HCT116 (cell line): ENCODE measurements around the gene GABRP. TPM values are rescaled to one million over a fixed set of nuclear protein-coding genes. Genes with fewer than 3 reads are reported as not detected.

Experiments
- ATAC-seq: fragments of 200-7000 bp; cut with Tn5 transposase; 2 replicates; pipeline ENCODE4 v1.9.1; 2020; ENCODE audit warnings: mild to moderate bottlenecking, moderate library complexity
- BruUV-seq: library from RNA; stranded (reverse); fragments of 400-500 nt; replicated peaks from 2 replicates; lab custom pipeline; 2021; lab: Mats Ljungman, UMichigan
- CTCF ChIA-PET: fragments of 300-600 bp; sonication (Branson Sonifier 250); formaldehyde crosslinking; loops from one replicate; lab custom pipeline; 2021; ENCODE audit warnings: antibody characterized with exemption; lab: Charles Lee
- POLR2A ChIA-PET: fragments of 300-600, 350-600 bp; sonication (Branson Sonifier 250); formaldehyde crosslinking; loops from one replicate; lab custom pipeline; 2021; ENCODE audit warnings: antibody characterized with exemption; lab: Charles Lee
- RAD21 ChIA-PET, 2 experiments: fragments of 300-600 bp; sonication (Branson Sonifier 250); formaldehyde crosslinking; loops; one replicate each; lab custom pipeline; 2023; ENCODE audit warnings: low total read pairs in 2 of 2; ENCODE audit not compliant: uncharacterized antibody in 2 of 2, unreplicated experiment in 2 of 2, low non-redundant PET in 1 of 2; lab: Charles Lee
- DNase-seq: peaks from one replicate; pipeline ENCODE4 v3.0.0-alpha.2; 2010; ENCODE audit warnings: low read depth, low spot score
- H2AFZ ChIP-seq: fragments of 200-600 bp; shearing (Covaris generic), sonication (generic); 2 replicates; pipeline ENCODE4 v1.6.1; 2017; ENCODE audit warnings: low read depth, mixed run types, mixed read lengths, antibody characterized with exemption, low read length; ENCODE audit not compliant: poor library complexity, severe bottlenecking
- H3K27ac ChIP-seq: 2 replicates; pipeline ENCODE4 v1.5.1; 2012; ENCODE audit warnings: low read depth, low read length
- H3K27me3 ChIP-seq: fragments of 200-600 bp; sonication (generic); 2 replicates; pipeline ENCODE4 v1.6.1; 2016; ENCODE audit warnings: mixed run types, low read length, mixed read lengths; ENCODE audit not compliant: insufficient read depth
- H3K36me3 ChIP-seq, 2 experiments: fragments of 200-500 bp in 1 of 2; fragments of 200-600 bp in 1 of 2; sonication (Bioruptor generic) in 1 of 2; sonication (generic) in 1 of 2; 2 replicates each; pipeline versions ENCODE4 v1.5.1 to v1.6.1; 2014 to 2016; ENCODE audit warnings: low read length in 2 of 2, inconsistent platforms in 1 of 2, mixed read lengths in 1 of 2, mixed run types in 1 of 2; ENCODE audit not compliant: insufficient read depth in 2 of 2, control insufficient read depth in 1 of 2
- H3K4me1 ChIP-seq, 2 experiments: fragments of 200-600 bp in 1 of 2; sonication (generic) in 1 of 2; 2 replicates each; pipeline versions ENCODE4 v1.5.1 to v1.6.1; 2012 to 2017; ENCODE audit warnings: low read length in 2 of 2, inconsistent platforms in 1 of 2, mild to moderate bottlenecking in 1 of 2, mixed read lengths in 1 of 2, mixed run types in 1 of 2, moderate library complexity in 1 of 2; ENCODE audit not compliant: insufficient read depth in 2 of 2, control insufficient read depth in 1 of 2
- H3K4me2 ChIP-seq: fragments of 200-600 bp; sonication (generic); 2 replicates; pipeline ENCODE4 v1.6.1; 2017; ENCODE audit warnings: mixed run types, low read length, mixed read lengths
- H3K4me3 ChIP-seq, 2 experiments: fragments of 200-600 bp in 1 of 2; sonication (generic) in 1 of 2; replicated peaks in 1 of 2; 2 replicates each; pipeline ENCODE4 v1.5.1; 2011 to 2016; ENCODE audit warnings: low read length in 2 of 2, control low read depth in 1 of 2, low read depth in 1 of 2, mild to moderate bottlenecking in 1 of 2, mixed read lengths in 1 of 2, mixed run types in 1 of 2
- H3K79me2 ChIP-seq: fragments of 200-600 bp; sonication (generic); 2 replicates; pipeline ENCODE4 v1.6.1; 2017; ENCODE audit warnings: mild to moderate bottlenecking, mixed run types, low read length, moderate library complexity, mixed read lengths; ENCODE audit not compliant: insufficient read depth
- H3K9ac ChIP-seq: fragments of 200-600 bp; sonication (generic); 2 replicates; pipeline ENCODE4 v1.6.1; 2016; ENCODE audit warnings: low read length, mixed read lengths
- H3K9me2 ChIP-seq: fragments of 200-600 bp; sonication (generic), shearing (Covaris generic); 2 replicates; pipeline ENCODE4 v1.6.1; 2017; ENCODE audit warnings: mixed run types, mild to moderate bottlenecking, moderate library complexity; ENCODE audit not compliant: insufficient read depth
- H3K9me3 ChIP-seq, 2 experiments: fragments of 200-500 bp in 1 of 2; fragments of 200-600 bp in 1 of 2; sonication (Bioruptor generic) in 1 of 2; sonication (generic) in 1 of 2; 2 replicates each; pipeline ENCODE4 v1.6.1; 2014 to 2017; ENCODE audit warnings: low read length in 2 of 2, mixed read lengths in 2 of 2, inconsistent platforms in 1 of 2, low read depth in 1 of 2, mild to moderate bottlenecking in 1 of 2, mixed run types in 1 of 2, moderate library complexity in 1 of 2; ENCODE audit not compliant: control insufficient read depth in 1 of 2, insufficient read depth in 1 of 2
- H4K20me1 ChIP-seq: fragments of 200-600 bp; sonication (generic), shearing (Covaris generic); 2 replicates; pipeline ENCODE4 v1.6.1; 2017; ENCODE audit warnings: mixed run types, mild to moderate bottlenecking, moderate library complexity; ENCODE audit not compliant: insufficient read depth
- ATF3 ChIP-seq: IDR thresholded peaks from 2 replicates; pipeline ENCODE4 v1.6.1; 2012
- CTCF ChIP-seq, 3 experiments: fragments of 200-600 bp in 1 of 3; sonication (generic) in 1 of 3; IDR thresholded peaks in 2 of 3; conservative IDR thresholded peaks in 1 of 3; 2 replicates each; pipeline ENCODE4 v1.5.1; 2012 to 2017; ENCODE audit warnings: low read depth in 2 of 3, low read length in 2 of 3, antibody characterized with exemption in 1 of 3, borderline replicate concordance in 1 of 3, control low read depth in 1 of 3, mild to moderate bottlenecking in 1 of 3, mixed read lengths in 1 of 3, mixed run types in 1 of 3, moderate library complexity in 1 of 3; ENCODE audit not compliant: insufficient read depth in 1 of 3
- ELF1 ChIP-seq: IDR thresholded peaks from 2 replicates; pipeline ENCODE4 v1.6.1; 2012; ENCODE audit warnings: low read depth, borderline replicate concordance
- EZH2phosphoT487 ChIP-seq: fragments of 200-600 bp; IDR thresholded peaks from 2 replicates; pipeline ENCODE4 v1.6.1; 2018; ENCODE audit warnings: antibody characterized with exemption, borderline replicate concordance
- POLR2A ChIP-seq: IDR thresholded peaks from 2 replicates; pipeline ENCODE4 v1.7.0; 2011; ENCODE audit warnings: borderline replicate concordance; ENCODE audit not compliant: insufficient read depth, insufficient read length; ENCODE audit errors: extremely low read depth
- POLR2AphosphoS5 ChIP-seq: IDR thresholded peaks from 2 replicates; pipeline ENCODE4 v1.6.1; 2011; ENCODE audit warnings: mild to moderate bottlenecking, low read depth, low read length, moderate library complexity
- REST ChIP-seq: IDR thresholded peaks from 2 replicates; pipeline ENCODE4 v1.6.1; 2012; ENCODE audit warnings: low read depth
- SIN3A ChIP-seq: IDR thresholded peaks from 2 replicates; pipeline ENCODE4 v1.6.1; 2012; ENCODE audit warnings: low read depth
- SP1 ChIP-seq: IDR thresholded peaks from 2 replicates; pipeline ENCODE4 v1.6.1; 2012; ENCODE audit warnings: low read depth
- SRF ChIP-seq: IDR thresholded peaks from 2 replicates; pipeline ENCODE4 v1.6.1; 2012; ENCODE audit warnings: low read depth
- ZFX ChIP-seq: fragments of 450-650 bp; IDR thresholded peaks from 2 replicates; pipeline ENCODE4 v1.6.1; 2017
- intact Hi-C: fragments of 100-400 bp; cut with micrococcal nuclease; formaldehyde crosslinking; loops from 2 replicates; pipeline ENCODE4 v1.10.0; 2022
- total RNA-seq: library from RNA; stranded (reverse); gene quantifications from one replicate; pipeline ENCODE4 v1.2.1, GENCODE V29; 2021; ENCODE audit not compliant: unreplicated experiment

GABRP gene
- total RNA-seq, 1 experiment from 2014 or later: not detected

- Histone ChIP-seq H3K4me3 (no peak overlapping the region), H3K9me2 (no peaks in the 10 kb centered on the region), H3K79me2 (no peaks in the 10 kb centered on the region), H3K27me3 (no peaks in the 10 kb centered on the region), H3K9me3 (no peaks in the 10 kb centered on the region), H3K9ac (no peak overlapping the region), H2AFZ (no peak overlapping the region), H3K27ac (no peak overlapping the region), H3K36me3 (no peaks in the 10 kb centered on the region), H3K4me2 (no peak overlapping the region), H3K4me1 (no peaks in the 10 kb centered on the region), H4K20me1 (no peaks in the 10 kb centered on the region)
- ChIA-PET POLR2A (no interaction called here), CTCF (no interaction called here), RAD21 (no interaction called here)
- DNase-seq: no peak
- no TSS peak for BruUV-seq
- intact Hi-C loops: no loop called here
- no peak for TF ChIP-seq SIN3A
- TF ChIP-seq SP1: no peak
- TF ChIP-seq CTCF (IDR thresholded peaks at IDR 0.05 in 2 of 3, conservative IDR thresholded peaks at IDR 0.05 in 1 of 3; ENCODE audit: borderline replicate concordance in 1 of 3, insufficient read depth in 1 of 3, low read depth in 2 of 3, low read length in 2 of 3): no peak
- no peak for TF ChIP-seq ZFX
- no peak for TF ChIP-seq SRF
- no peak for TF ChIP-seq ELF1
- no peak for TF ChIP-seq POLR2A
- TF ChIP-seq ATF3: no peak
- TF ChIP-seq POLR2AphosphoS5: no peak
- TF ChIP-seq EZH2phosphoT487: no peak
- no peak for TF ChIP-seq REST
- ATAC-seq: no peak
Observed at GRCh38 chr5:170846846-170847245, 63.3 kb downstream of the GABRP start.
